ENCODE data around the gene FOXK2. TPM values are rescaled to one million over a fixed set of nuclear protein-coding genes. Genes with fewer than 3 reads are reported as not detected.

Gene FOXK2
- total RNA-seq, 1 experiment from 2014 or later: 72.0 TPM

DNA sequence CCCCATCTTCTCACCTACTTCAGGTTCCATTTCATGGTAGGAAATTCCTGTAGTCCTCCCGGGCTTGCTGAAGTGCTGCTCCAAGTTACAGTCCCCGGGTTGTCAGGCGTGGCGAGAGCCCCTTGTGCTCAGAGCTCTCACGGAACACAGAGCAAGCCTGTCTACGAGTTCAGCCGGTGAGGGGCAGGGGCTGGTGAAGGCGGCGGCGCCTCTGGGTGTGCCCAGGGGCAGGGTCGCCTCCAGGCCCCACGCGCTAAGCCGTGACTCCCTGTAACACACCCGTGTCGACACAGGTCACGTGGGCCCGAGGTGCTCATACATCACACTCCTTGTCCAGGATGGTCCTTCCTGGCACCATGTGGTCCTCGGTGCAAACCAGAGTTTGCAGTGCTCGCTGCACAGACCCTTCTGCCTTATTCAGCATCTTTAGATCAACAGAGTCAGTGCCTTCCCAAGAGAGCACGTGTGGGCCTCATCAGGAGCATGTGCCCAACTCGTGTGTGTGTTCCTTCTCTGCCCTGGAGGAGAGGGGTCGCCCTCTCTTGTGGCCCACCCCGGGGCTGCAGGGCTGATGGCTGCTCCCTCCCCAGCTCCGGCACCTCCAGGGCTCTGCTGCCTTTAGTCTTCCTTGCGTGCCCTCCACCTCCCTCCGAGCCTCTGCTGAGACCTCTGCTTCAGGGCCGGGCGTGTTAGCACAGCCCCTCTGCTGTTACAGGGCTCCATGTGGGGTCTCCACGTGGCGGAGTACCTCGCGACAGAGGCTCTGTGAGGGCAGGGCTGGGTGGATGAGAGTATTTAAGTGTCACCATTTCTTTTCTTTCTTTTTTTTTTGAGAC, 77.5 kb downstream of the FOXK2 start:
- Mint-ChIP-seq H3K4me3 (no peak overlapping the region), H3K36me3 (ENCODE audit: insufficient read depth in 1 of 3, low read depth in 3 of 3) (peaks cover 46 to 75% (median 75%) of the 10 kb centered on the region in 3 experiments; a peak in 6 of 7 replicates)

More for the DNA sequence above, 77.5 kb downstream of the FOXK2 start:
- Histone ChIP-seq H2BK15ac (ENCODE audit: low read depth, low read length) (no peak overlapping the region), H3K79me2 (ENCODE audit: insufficient read depth, low read length) (no peaks in the 10 kb centered on the region), H2AK5ac (ENCODE audit: insufficient read length, low read length) (no peak overlapping the region), H4K20me1 (ENCODE audit: control insufficient read depth, insufficient read depth, insufficient read length) (peaks cover 3% of the 10 kb centered on the region), H3K79me1 (ENCODE audit: insufficient read depth, low read depth, low read length, poor library complexity, severe bottlenecking) (peaks cover 2% of the 10 kb centered on the region), H3K56ac (ENCODE audit: insufficient read length, low read depth, low read length) (no peak overlapping the region), H3K4me1 (ENCODE audit: insufficient read depth, low read length) (no peaks in the 10 kb centered on the region), H3K9me3 (ENCODE audit: control insufficient read depth, low read depth, low read length) (no peaks in the 10 kb centered on the region), H3K27me3 (ENCODE audit: insufficient read depth, low read length) (no peaks in the 10 kb centered on the region), H3K4ac (ENCODE audit: low read depth, low read length) (no peak overlapping the region), H2BK12ac (ENCODE audit: insufficient read length, low read depth, low read length) (no peak overlapping the region), H3K23me2 (ENCODE audit: insufficient read length, low read depth, low read length, poor library complexity, severe bottlenecking) (no peaks in the 10 kb centered on the region), H4K8ac (replicated peaks; ENCODE audit: insufficient read length, low read depth, low read length) (no peak overlapping the region), H3K27ac (ENCODE audit: insufficient read length, low read depth, low read length) (no peak overlapping the region), H3T11ph (ENCODE audit: low read length) (no peak overlapping the region), H4K91ac (ENCODE audit: insufficient read length, low read depth, low read length) (no peak overlapping the region), H3K9ac (ENCODE audit: extremely low read depth, insufficient read length, low read length) (no peak overlapping the region), H3K14ac (ENCODE audit: insufficient read depth, low read length) (no peak overlapping the region), H2BK120ac (ENCODE audit: low read depth, low read length, poor library complexity, severe bottlenecking) (no peak overlapping the region), H3K4me2 (ENCODE audit: insufficient read depth, insufficient read length, low read length) (no peak overlapping the region), H4K5ac (ENCODE audit: insufficient read length, low read depth, low read length) (no peak overlapping the region), H2BK5ac (ENCODE audit: insufficient read length, low read length) (no peak overlapping the region), H3K23ac (ENCODE audit: insufficient read length, low read depth, low read length) (no peak overlapping the region), H2BK20ac (ENCODE audit: low read depth, low read length, poor library complexity, severe bottlenecking) (no peak overlapping the region), H2AFZ (ENCODE audit: low read length) (no peak overlapping the region), H3K18ac (ENCODE audit: insufficient read length, low read depth, low read length) (no peak overlapping the region)
- no CpG with 5 or more reads among the region's 33 CpGs for WGBS (ENCODE audit: extremely low coverage, insufficient read length, low lambda C conversion rate)
- no peak for DNase-seq
- H3K27me3 Mint-ChIP-seq (ENCODE audit: low read depth): no peaks in the 10 kb centered on the region; the same call in 1 of the 2 replicates
- H3K27ac Mint-ChIP-seq: peak overlapping the region in 2 of 3 experiments; percentile 48 to 61; a peak in 2 of 7 replicates
- H3K4me1 Mint-ChIP-seq: peaks cover 4 to 10% of the 10 kb centered on the region in 2 experiments; a peak in 3 of 4 replicates
- no peaks in the 10 kb centered on the region for H3K9me3 Mint-ChIP-seq
- TF ChIP-seq, protein P1, sequence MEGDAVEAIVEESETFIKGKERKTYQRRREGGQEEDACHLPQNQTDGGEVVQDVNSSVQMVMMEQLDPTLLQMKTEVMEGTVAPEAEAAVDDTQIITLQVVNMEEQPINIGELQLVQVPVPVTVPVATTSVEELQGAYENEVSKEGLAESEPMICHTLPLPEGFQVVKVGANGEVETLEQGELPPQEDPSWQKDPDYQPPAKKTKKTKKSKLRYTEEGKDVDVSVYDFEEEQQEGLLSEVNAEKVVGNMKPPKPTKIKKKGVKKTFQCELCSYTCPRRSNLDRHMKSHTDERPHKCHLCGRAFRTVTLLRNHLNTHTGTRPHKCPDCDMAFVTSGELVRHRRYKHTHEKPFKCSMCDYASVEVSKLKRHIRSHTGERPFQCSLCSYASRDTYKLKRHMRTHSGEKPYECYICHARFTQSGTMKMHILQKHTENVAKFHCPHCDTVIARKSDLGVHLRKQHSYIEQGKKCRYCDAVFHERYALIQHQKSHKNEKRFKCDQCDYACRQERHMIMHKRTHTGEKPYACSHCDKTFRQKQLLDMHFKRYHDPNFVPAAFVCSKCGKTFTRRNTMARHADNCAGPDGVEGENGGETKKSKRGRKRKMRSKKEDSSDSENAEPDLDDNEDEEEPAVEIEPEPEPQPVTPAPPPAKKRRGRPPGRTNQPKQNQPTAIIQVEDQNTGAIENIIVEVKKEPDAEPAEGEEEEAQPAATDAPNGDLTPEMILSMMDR (conservative IDR thresholded peaks at IDR 0.05): no peak

Data from H9 (cell line).